GM18502 (cell line): Measurements from ENCODE around the gene DDI2.
"Not testable (repeated sequence)": the region's sequence is repeated elsewhere in the genome, so short reads cannot be mapped to it uniquely, and the experiment has no call there.

Experiments
- ATAC-seq: cut with Tn5 transposase; IDR thresholded peaks from one replicate; pipeline ENCODE4 v1.9.1; 2021; ENCODE audit warnings: mild to moderate bottlenecking; ENCODE audit not compliant: unreplicated experiment, poor library complexity

DDI2 gene

DNA sequence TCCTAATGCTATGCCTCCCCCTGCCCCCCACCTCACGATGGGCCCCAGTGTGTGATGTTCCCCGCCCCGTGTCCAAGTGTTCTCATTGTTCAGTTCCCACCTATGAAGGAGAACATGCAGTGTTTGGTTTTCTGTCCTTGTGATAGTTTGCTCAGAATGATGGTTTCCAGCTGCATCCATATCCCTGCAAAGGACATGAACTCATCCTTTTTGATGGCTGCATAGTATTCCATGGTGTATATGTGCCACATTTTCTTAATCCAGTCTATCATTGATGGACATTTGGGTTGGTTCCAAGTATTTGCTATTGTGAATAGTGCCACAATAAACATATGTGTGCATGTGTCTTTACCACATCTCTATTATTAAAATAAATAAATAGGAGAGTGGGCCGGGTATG is 82.1 kb downstream of the DDI2 start:
- not testable (repeated sequence) for ATAC-seq

DNA sequence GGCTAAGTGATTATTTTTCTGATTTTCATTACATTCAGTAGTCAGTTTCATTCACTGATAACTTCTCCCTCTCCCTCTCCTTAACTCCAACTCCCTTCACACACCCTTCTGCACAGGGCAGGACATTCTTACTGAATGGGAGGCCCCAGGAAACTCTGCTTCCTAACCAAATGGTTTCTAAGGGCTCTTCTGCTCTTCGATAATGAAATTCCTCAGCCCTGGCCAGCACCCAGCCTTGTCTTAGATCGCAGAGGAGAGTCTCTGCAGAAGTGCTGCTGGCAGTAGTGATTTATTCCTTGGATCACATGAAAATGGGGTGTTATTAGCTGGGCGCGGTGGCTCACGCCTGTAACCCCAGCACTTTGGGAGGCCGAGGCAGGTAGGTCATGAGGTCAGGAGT is 83.2 kb downstream of the DDI2 start:
- ATAC-seq = no peak

DNA sequence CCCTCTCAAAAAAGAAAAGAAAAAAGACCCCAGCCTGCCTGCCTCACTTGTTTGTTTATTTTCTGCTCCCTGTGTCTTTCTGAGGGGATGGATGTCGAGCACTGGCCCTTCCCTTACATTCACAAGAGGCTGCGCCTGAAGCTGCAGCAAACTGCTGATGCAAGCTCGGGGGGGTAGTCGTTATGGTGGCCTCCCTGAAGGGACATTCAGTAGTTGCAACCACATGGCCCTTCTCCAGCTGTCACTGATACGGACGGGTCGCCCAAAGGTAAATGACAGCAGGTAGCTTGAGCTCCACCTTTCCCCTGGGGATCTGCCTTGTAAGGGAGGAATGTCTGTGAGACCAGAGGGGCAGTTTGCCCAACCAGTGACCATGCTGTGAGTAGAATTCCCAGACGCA is 84.5 kb downstream of the DDI2 start:
- ATAC-seq = no peak

DNA sequence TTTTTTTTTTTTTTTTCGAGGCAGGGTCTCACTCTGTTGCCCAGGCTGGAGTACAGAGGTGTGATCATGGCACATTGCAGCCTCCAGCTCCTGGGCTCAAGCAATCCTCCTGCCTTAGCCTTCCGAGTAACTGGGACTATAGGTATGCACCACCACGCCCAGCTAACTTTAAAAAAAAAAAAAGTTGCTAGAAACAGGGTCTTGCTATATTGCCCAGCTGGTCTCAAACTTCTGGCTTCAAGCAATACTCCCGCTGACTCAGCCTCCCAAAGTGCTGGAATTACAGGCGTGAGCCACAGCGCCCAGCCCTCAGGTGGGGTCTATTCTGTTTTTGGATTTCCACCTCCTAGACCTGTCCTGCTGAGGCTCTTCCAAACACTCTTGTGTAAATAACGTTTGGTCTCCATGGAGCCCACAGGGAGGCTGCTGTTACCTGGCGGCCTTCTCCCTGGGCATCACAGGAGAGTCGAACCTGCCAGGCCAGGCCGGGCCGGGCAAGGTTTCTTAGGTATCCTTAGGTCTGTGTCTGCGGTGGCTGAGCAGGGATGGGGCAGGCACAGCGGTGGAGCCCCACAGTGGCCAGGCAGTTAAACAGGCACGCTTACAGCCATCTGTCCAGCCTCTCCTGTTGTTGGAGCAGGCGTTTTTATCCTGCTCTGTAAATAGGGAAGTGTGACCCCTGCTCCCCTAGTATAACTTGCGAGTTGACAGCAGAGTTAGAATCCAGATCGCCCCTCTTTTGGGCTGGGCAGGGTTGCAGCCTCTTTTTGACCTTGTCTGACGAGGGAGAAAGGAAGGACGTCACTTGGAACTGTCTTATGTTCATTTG is 85.7 kb downstream of the DDI2 start:
- no peak for ATAC-seq

DNA sequence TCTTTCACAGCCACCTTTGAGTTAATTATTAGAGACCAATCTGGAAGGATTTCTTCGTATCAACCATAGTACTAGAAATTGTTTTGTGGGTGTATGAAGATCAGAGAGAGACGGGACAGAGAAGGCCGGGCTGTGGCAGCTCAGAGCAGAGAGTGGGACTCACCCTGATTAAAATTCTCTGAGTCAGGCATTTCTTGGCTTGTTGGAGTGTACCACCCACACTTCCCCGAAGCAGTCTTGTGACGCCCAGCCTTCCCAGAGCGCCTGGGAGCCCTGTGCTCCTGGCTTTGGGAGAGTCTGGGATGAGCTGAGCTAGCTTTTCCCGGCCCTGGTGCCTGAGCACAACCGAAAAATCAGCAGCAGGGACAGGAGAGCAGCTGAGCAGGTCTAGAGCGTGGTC is 86.3 kb downstream of the DDI2 start:
- no peak for ATAC-seq

DNA sequence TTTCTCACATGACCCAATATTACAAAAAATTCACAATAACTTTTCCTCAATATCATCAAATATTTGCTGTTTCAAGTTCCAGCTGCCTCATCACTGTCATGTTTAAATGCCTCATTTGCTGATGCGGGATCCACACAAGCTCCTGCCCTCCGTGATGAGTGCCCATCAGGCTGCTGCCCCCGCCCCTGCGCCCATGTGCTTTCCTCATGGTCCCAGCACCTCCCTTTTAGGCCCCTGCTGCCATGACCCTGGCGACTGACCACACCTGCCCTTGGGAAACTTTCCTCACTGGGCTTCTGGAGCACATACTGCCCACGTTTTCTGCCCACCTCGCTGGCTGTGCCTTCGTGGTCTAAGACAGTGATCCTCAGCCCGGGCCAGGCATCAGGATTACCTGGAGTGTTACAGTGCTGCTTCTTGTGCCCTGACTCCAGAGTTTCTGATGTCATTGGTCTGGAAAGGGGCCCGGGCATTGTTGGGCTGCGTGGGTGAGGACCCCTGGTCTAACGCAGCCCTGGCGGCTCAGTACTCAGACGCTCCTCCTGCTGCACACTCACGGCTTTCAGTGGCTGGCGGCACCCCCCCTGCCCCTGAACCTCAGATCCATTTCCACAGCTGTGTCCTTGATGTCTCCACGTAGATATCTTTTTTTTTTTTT is 87.4 kb downstream of the DDI2 start:
- no peak for ATAC-seq

DNA sequence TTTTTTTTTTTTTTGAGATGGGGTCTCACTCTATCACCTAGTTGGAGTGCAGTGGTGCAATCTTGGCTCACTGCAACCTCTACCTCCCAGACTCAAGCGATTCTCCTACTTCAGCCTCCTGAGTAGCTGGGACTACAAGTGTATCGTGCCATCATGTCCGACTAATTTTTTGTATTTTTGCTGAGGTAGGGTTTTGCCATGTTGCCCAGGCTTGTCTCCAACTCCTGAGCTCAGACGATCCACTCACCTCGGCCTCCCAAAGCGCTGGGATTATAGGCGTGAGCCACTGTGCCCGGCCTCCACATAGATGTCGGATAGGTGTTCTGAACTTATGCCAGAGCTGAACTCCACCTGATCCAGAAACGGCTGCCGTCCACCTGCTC is 87.9 kb downstream of the DDI2 start:
- ATAC-seq = no peak

DNA sequence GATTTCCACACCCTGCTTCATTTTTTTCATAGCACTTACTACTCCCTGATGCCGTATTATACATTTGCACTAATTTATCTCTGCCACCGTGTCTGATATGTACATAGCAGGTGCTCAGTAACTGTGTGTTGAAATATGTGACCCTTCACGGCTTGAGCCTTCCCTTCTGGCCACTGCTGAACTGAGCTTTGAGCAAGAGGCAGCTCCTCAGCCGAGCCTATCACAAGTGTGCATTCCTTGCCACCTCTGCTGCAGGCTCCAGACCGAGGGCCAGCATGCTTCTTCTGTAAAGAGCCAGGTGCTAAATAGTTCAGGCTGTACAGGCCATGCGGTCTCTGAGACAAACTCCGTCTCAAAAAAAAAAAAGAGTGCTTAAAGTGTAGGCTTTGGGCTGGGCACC is 89.5 kb downstream of the DDI2 start:
- ATAC-seq = no peak

DNA sequence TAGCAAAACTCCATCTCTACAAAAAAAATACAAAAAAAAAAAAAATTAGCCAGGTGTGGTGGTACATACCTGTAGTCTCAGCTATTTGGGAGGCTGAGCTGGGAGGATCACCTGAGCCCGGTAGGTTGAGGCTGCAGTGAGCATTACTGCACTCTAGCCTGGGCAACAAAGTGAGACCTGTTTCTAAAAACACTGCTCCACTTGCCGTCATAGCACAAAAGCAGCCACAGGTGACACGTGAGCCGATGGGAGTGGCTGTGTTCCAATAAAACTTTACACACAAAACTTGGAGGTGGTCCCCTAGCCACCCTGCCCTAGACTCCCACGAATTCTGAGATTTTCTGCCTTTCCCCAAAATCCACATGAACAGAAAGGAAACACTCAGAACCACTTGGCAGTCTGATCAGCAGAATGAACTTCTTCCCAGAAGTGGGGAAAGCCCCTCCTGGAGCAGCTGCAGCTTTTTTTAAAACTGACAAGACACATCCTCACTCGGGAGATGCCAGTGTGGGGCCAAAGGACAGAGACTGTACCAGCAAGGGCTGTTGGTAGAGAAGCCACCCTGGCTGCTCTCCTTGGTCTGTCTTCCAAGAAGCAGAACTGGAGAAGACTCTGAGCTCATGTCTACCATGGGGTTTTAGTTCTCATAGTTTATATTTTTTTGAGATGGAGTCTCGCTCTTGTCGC is 90.1 kb downstream of the DDI2 start:
- no peak for ATAC-seq

DNA sequence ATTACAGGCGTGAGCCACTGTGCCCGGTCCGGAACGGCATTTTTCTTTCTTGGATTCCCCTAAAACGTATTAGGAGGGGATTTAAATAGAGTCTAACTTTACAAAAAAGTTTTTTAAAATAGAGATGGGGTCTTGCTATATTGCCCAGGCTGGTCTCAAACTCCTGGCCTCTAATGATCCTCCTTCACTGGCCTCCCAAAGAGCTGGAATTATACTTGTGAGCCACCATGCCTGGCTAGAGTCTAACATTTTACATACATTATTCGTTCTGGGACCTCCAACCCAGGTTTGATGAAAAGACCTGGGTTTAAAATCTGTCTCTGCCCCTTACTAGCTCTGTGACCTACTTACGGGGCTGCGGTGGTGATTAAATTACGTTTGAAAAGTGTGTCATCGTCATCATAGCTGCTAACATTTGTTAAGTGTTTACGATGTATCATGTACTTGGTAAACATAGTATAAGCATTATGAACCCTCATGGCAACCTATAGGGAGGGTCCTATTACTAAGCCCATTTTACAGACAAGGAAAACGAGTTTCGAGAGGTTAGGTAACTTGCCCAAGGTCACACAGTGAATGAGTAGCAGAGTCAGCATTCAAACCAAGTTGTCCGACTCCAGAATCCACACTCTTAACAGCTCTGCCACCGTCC is 91.4 kb downstream of the DDI2 start:
- no peak for ATAC-seq

DNA sequence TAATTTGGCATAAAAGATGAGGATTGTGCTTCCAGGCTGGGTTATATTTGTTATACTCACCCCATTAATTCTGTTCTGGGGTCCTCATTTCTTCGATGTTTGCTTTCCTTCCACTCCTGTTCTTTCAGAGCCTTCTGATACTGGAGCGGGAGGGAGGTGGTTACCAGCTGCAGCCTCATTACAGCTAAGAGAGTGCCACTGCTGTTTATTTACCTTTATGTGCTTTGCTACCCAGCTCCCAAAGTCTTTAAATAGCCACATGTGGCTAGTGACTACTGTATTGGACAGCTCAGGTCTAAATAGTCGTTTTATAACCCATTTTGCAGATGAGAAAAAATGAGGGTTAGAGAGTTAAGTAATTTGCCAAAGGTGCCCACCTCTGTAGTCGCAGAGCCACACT is 92.0 kb downstream of the DDI2 start:
- no peak for ATAC-seq

DNA sequence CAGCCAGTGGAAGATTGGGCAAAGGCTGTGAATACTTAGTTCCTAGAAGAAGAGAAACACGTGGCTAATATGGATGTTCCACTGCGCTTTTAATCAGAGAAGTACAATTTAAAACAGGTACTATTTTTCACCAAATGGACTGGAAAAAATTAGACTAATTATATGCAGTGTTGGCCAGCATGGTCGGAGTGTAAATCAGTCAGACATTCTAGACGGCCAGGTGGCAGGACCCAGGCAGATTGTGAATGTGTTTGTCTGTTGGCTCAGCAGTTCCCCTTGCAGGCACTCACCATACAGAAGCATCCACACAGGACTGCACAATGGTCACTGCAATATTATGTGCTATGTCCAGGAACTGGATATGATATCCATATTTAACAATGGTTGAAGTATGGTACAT is 94.9 kb downstream of the DDI2 start:
- no peak for ATAC-seq

DNA sequence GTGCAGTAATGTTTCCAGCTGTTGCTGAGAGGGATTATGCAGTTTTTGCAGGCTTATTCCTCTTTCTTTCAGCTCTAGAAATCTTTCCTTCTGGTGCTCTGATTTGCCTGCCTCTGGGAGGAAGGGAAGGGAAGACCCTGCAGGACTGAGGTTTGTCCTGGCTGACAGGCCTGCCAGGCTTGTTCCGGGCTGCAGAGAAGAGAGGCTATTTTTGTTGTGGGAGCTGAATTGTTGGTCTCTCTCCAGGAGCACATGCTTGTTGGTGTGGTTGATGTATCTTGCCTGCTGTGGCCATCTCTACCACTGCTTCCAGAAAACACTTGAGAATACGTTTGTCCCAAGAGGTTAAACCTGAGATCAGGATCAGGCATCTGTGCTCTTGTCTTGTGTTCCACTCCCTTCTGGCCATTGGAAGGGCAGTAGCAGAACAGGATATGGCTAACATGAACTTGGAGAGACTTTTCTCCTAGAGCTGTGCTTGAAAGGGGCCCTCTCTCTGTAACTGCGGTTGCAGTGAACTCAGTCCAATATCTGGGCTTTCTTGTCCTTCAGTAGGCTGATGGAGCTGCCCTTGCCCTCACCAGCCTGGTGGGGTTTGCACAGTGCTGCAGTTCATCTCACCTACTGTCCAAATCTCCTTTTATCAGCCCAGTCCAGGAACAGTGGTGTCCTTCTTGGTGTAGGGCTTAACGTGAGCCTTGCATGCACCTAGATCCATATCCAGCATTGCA is 97.3 kb downstream of the DDI2 start:
- ATAC-seq = no peak

DNA sequence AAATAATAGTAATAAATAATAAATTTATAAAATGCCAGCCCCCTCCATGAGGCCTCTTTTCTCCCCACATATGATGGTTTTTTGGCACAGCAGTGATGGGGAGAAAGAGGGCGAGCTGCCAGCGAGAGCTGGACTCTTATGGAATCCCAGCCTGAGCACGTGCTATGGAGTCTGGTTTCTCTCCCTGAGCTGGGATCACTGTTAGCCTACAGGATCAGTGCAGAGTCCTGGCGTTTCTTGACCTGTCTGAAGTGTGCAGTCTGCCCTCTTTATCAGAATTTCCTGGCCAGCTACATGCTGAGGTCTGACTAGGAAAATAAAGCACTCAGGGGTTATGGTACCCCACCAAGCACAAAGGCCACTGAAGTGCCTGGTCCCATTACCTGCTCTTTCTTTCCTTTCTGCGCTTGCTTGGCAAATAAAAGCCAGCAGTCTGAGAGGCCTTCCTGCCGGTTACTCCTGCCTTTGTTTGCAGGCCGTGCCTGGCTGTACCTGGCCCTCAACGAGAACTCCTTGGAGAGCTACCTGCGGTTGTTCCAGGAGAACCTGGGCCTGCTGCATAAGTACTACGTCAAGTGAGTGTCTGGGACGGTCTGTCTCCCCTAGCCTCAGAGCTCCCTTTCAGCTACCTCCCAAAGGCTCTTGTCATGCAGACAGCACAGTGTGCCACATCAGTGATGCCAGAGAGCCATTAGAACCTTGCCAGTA is 100.3 kb downstream of the DDI2 start:
- ATAC-seq = no peak

DNA sequence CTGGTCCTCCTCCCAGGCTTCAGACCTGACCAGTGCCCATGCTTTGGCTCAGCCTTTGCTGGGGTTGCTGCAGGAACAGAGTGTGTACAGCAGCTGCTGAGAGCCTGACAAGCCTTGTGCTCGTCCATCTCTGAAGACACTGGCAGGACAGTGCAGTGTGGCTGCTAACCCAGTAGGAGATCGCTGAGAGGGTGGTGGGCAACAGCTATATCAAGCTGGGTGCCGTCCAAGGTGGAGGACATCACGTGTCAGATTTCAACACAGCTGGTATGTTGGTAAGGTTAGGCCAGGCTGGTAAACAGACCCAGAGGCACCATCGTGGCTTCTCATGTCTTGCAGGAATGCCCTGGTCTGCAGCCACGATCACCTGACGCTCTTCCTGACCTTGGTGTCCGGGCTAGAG is 100.9 kb downstream of the DDI2 start:
- ATAC-seq = no peak
